GM21367 (cell line): ENCODE data around the gene CALML4.
"Not testable (repeated sequence)": the region's sequence is repeated elsewhere in the genome, so short reads cannot be mapped to it uniquely, and the experiment has no call there.

Experiments used
- ATAC-seq: cut with Tn5 transposase; IDR thresholded peaks from one replicate; pipeline ENCODE4 v1.9.1; 2021; ENCODE audit not compliant: unreplicated experiment

The CALML4 gene

GRCh38 chr15:68209272-68209671 lies 4.1 kb upstream of the CALML4 start:
- no peak for ATAC-seq

DNA sequence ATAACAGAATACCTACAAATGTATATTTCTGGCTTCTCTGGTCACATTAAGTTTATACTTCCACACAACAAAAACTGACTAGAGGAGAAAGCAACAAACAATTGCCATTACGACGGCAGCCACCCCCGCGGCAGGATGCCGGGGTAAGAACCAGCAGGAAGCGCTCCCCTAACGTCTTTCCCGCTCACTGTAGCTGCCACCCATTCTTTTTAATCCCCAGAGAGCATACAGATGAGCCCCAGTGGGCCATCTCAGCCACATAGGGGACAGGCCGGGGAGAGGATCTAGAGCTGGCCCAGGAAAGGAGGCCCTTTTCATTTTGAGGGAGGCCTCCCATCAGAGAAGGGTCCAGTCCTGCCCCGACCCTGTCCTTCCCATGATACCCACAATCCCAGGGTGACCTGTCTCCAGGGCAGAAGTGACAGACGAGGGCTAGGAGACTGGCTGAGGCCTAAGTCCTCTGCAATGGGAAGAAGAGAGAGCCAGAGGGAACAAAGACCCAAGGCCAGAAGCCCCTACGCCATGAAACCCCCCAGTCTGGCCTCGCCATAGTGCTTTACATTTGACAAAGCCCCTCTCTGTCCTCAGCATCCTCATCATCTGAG lies 3.6 kb upstream of the CALML4 start:
- ATAC-seq, result no peak

DNA sequence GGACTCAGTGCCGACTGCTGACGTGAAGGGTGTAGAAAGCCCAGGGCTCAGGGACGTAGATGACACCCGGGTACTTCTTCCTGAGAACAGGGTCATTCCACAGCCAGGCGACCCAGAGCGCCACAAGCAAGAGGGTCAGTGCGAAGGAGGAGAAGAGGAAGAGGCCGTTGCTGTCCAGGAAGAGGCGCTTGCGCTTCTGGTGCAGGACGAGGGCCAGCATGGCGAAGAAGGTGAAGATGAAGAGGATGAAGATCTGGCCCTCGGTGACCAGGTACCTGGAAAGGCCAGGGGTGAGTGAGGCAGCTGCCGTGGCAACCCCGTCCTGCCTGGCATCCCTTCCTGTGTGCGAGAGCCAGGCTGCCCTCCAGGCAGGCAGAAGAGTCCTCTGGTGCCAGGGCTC lies 3.0 kb upstream of the CALML4 start:
- ATAC-seq, result no peak

- ATAC-seq, result no peak
These were observed 2.2 kb upstream of the CALML4 start for GRCh38 chr15:68207176-68207935.

DNA sequence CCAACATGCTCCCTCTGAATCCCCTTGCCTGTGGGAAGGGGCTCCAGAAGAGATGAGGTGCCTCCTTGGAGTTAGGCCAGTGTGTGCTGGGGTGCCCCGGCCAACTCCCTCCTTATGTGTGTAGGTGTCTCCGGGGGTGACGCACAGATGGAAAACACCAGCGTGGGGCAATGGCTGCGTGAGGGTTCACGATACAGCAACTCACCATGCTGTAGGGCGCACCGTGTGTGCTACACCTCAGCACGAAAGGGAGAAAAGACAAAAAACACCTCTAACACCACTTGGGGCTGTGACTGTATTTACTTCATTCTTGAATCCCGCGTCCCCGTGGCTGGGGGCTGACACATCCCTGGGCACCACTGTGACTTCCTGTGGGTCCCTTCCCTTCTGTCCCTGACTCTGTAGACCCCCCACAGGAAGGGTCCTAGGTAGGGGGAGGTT lies 1.6 kb upstream of the CALML4 start:
- ATAC-seq, result no peak

GRCh38 chr15:68205954-68206539 lies 915 bp upstream of the CALML4 start:
- ATAC-seq, result no peak

GRCh38 chr15:68205558-68205944 lies 419 bp upstream of the CALML4 start:
- no peak for ATAC-seq

DNA sequence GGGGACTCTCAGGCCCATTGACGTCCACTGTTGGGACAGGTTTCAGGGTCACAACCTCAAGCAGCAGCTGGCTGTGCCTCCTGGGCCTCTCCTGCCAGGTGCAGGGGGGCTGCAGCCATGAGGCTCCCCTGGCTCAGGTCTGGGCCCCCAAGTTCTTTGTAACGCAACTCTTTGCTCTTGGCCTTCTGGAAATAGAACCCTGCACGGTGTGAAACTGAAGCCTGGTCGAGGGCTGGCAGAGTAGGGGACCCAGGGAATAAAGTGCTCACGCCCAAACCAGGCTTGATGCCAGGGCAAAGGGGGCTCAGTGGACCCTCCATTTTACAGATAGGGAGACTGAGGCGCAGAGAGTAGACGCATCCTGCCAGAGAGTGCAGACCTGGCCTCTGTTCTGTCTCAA lies 771 bp downstream of the CALML4 start:
- ATAC-seq, result no peak

GRCh38 chr15:68203956-68204355 lies 1.2 kb downstream of the CALML4 start:
- ATAC-seq, result no peak

- ATAC-seq, result no peak
These were observed 1.6 kb downstream of the CALML4 start for GRCh38 chr15:68203486-68203885.

DNA sequence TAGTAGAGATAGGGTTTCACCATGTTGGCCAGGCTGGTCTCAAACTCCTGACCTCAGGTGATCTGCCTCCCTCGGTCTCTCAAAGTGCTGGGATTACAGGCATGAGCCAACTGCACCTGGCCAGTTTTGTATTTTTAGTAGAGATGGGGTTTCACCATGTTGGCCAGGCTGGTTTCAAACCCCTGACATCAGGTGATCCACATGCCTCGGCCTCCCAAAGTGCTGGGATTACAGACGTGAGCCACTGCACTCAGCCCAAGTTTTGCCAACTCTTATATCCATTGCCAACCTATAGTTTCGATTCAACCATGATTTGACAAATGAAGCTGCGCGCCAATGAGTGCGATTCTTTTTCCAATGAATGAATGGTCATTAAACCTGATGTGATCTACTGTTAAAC lies 2.1 kb downstream of the CALML4 start:
- ATAC-seq, result not testable (repeated sequence)

GRCh38 chr15:68201879-68202261 lies 3.3 kb downstream of the CALML4 start:
- no peak for ATAC-seq

GRCh38 chr15:68201153-68201878 lies 3.8 kb downstream of the CALML4 start:
- no peak for ATAC-seq

GRCh38 chr15:68200016-68200861 lies 4.9 kb downstream of the CALML4 start:
- no peak for ATAC-seq

DNA sequence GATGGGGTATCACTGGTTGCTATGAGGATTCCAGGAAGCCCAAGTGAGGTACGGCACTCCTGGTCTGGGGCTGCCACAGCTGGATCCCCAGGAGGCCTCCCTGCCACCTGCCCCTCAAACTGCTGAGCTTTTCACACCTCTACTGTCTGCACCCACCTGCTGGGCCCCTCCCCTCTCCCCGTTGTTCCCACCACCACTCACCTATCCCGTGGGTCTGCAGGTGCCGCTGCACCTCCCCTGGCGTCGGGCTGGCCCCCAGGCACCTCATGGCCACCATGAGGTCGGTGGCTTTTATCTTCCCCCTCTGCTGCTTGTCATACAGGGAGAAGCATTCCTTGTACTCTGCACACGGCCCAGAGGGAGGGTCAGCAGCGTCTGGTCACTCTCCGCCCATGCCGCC lies 5.8 kb downstream of the CALML4 start:
- ATAC-seq, result no peak

DNA sequence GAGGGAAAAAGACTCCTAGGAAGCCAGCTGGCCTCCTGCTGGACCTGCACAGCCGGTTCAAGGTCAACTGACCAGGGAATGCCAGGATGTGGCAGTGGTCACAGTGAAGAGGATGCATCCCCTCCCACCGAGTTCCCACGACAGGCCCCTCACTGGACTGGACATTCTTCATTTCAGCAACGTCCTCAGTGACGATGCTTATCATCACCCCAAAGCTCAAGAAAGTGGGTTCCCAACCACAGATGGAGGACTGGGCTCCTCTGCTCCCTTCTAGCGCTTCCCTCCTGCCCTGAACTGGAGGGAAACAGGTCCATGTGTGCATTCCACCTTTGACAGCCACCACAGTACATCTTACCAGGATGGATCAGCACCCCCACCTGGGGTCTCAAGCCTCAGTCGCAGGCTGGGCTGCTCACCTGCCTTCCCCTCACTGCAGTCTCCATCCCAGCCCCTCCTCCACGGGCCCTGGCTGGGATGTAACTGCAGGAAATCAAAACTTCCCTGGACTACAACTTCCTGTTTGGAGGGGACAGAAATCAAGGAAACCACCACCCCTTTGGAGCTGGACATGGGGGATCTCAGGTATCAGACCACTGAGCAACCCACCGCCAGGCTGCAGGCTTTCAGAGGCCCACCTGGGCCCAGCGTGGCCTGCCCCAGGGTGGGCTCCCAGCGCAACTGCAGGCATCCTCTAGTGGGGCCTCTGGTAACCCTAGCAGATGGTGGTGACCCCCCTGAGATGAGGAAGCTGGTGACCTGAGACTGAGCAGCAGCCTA lies 7.3 kb downstream of the CALML4 start:
- no peak for ATAC-seq

GRCh38 chr15:68197170-68197492 lies 8.0 kb downstream of the CALML4 start:
- no peak for ATAC-seq

GRCh38 chr15:68196445-68197169 lies 8.5 kb downstream of the CALML4 start:
- no peak for ATAC-seq

- ATAC-seq, result no peak
These were observed 9.6 kb downstream of the CALML4 start for GRCh38 chr15:68195336-68196112.
